HG03159 (cell line): ENCODE measurements around the gene GPANK1.
"Not testable (repeated sequence)": the region's sequence is repeated elsewhere in the genome, so short reads cannot be mapped to it uniquely, and the experiment has no call there.

Experiments
- ATAC-seq: cut with Tn5 transposase; IDR thresholded peaks from one replicate; pipeline ENCODE4 v1.9.1; 2021; ENCODE audit warnings: mild to moderate bottlenecking, moderate library complexity; ENCODE audit not compliant: unreplicated experiment

Gene GPANK1

GRCh38 chr6:31664790-31665500 lies at the start of gene GPANK1:
Gene GPANK1, minus strand, starts transcription at chr6:31664997. Its CDS starts 519 bp downstream, at chr6:31664478.
- peak; percentile 29 for ATAC-seq

- no peak for ATAC-seq
These were observed 49.3 kb upstream of the GPANK1 start for GRCh38 chr6:31713991-31714684.

GRCh38 chr6:31713465-31713864 lies 48.7 kb upstream of the GPANK1 start:
- ATAC-seq, result no peak

- no peak for ATAC-seq
These were observed 47.5 kb upstream of the GPANK1 start for GRCh38 chr6:31712296-31712695.

- no peak for ATAC-seq
These were observed 46.4 kb upstream of the GPANK1 start for GRCh38 chr6:31711233-31711632.

- ATAC-seq, result no peak
These were observed 45.9 kb upstream of the GPANK1 start for GRCh38 chr6:31710523-31711219.

- ATAC-seq, result not testable (repeated sequence)
These were observed 44.4 kb upstream of the GPANK1 start for GRCh38 chr6:31709157-31709556.

GRCh38 chr6:31708224-31708623 lies 43.4 kb upstream of the GPANK1 start:
- ATAC-seq, result no peak

- ATAC-seq, result no peak
These were observed 42.9 kb upstream of the GPANK1 start for GRCh38 chr6:31707701-31708100.

GRCh38 chr6:31706599-31706998 lies 41.8 kb upstream of the GPANK1 start, which contains the start of gene LY6G6F:
Gene LY6G6F, plus strand, starts transcription at chr6:31706866. Its CDS starts 41 bp downstream, at chr6:31706907.
- ATAC-seq, result no peak

- ATAC-seq, result no peak
These were observed 41.1 kb upstream of the GPANK1 start for GRCh38 chr6:31705931-31706330.

GRCh38 chr6:31702819-31703716 lies 38.3 kb upstream of the GPANK1 start, which contains the start of gene ABHD16A:
Gene ABHD16A, minus strand, starts transcription at chr6:31703324. Its CDS starts 43 bp downstream, at chr6:31703281.
- ATAC-seq, result peak; percentile 84

- no peak for ATAC-seq
These were observed 37.6 kb upstream of the GPANK1 start for GRCh38 chr6:31702405-31702818.

GRCh38 chr6:31701666-31702404 lies 37.0 kb upstream of the GPANK1 start:
- no peak for ATAC-seq

GRCh38 chr6:31700740-31701401 lies 36.1 kb upstream of the GPANK1 start:
- no peak for ATAC-seq

GRCh38 chr6:31697555-31697954 lies 32.8 kb upstream of the GPANK1 start:
- ATAC-seq, result no peak

GRCh38 chr6:31693535-31693934 lies 28.7 kb upstream of the GPANK1 start:
- ATAC-seq, result no peak

- no peak for ATAC-seq
These were observed 28.1 kb upstream of the GPANK1 start for GRCh38 chr6:31692886-31693285.

GRCh38 chr6:31692353-31692752 lies 27.6 kb upstream of the GPANK1 start:
- no peak for ATAC-seq
